Measurements from ENCODE around the gene NSUN4. TPM values are rescaled to one million over a fixed set of nuclear protein-coding genes. Genes with fewer than 3 reads are reported as not detected.
A peak's percentile ranks its signal among the peaks of the same experiment; 100 is the strongest.

The NSUN4 gene
- total and polyA plus RNA-seq, 8 donors = 1.2 to 56.7 (median 11.4) TPM

GRCh38 chr1:46300673-46301405 lies 39.8 kb upstream of the NSUN4 start:
- peak overlapping the region; percentile 90 to 100 (median 97) for H3K27ac ChIP-seq
- intact Hi-C loops (cut with DNase I; ENCODE audit: low total_unique reads) = no loop called here
- no peak for TF ChIP-seq POLR2A (IDR thresholded peaks at IDR 0.05)
- no peak for TF ChIP-seq POLR2AphosphoS5 (IDR thresholded peaks at IDR 0.05)
- no peak for TF ChIP-seq EP300 (IDR thresholded peaks at IDR 0.05)
- no peak for TF ChIP-seq CTCF (IDR thresholded peaks at IDR 0.05)
- DNase-seq = peak in 1 of 2 donors; percentile 70
- peak overlapping the region; percentile 81 to 95 (median 88) for H3K4me3 ChIP-seq
- no peaks in the 10 kb centered on the region for H3K27me3 ChIP-seq
- H3K4me1 ChIP-seq = peaks cover 30 to 56% (median 44%) of the 10 kb centered on the region in 4 donors
- WGBS, 5 donors = 25 to 39% (median 36%) methylated on average over 6 of the region's 6 CpGs
- H3K36me3 ChIP-seq = peaks cover 15 to 23% (median 22%) of the 10 kb centered on the region in 4 donors
- no peaks in the 10 kb centered on the region for H3K9me3 ChIP-seq

GRCh38 chr1:46301406-46301807 lies 39.2 kb upstream of the NSUN4 start:
- peaks cover 30 to 62% (median 47%) of the 10 kb centered on the region in 4 donors for H3K4me1 ChIP-seq
- no peak for DNase-seq
- peak overlapping the region; percentile 90 to 100 (median 97) for H3K27ac ChIP-seq

DNA sequence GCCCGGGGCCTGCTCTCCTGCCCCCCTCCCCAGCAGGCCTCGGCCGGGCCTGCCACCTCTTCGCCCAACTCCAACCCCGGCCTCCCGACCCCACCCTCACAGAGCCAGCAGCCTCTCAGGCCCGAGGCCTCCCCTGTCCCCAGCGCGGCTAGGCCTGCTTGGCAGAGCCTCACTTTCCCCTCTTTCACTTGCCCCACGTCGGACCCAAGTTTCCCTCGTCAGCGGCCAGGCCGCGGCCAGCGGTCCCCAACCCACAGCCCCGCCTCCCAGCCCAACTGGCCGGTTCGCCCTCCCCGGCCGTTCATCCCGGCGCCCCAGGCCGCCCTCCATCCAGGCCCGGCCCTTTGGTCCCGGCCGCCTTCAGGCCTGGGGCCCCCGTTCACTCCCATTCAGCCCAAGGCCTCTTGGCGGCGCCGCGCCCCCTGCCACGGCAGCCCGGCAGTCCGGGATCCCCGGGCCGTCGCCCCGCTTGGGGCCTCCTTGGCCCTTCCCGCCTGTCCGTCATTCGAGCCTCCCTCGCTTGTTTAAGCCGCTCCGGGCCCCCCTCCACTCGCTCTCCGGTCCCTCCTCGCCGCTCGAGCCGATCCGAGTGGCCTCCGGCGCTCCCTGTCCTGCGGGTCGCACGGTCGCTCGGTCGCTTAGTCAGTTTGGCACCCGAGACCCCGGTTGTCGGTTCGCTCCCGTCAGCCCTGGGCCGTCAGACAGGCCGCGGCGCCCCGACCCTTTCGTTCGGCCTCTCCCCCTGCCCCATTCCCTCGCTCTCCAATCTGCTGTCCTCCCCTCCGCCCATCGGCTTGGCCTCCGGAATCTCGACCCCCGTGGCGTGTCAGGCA lies 38.6 kb upstream of the NSUN4 start:
- H3K4me1 ChIP-seq = peaks cover 35 to 68% (median 50%) of the 10 kb centered on the region in 4 donors
- H3K9me3 ChIP-seq = no peaks in the 10 kb centered on the region
- peak overlapping the region; percentile 81 to 95 (median 88) for H3K4me3 ChIP-seq
- 0 to 1% (median 0%) methylated on average over 40 to 79 of the region's 79 CpGs for WGBS, 5 donors
- DNase-seq = peak; percentile 48 to 86
- intact Hi-C loops (cut with DNase I; ENCODE audit: low total_unique reads) = no loop called here
- peaks cover 10 to 12% (median 10%) of the 10 kb centered on the region in 4 donors for H3K36me3 ChIP-seq
- peak overlapping the region; percentile 90 to 100 (median 97) for H3K27ac ChIP-seq
- no peaks in the 10 kb centered on the region for H3K27me3 ChIP-seq
- TF ChIP-seq CTCF (IDR thresholded peaks at IDR 0.05) (peak in 1 of 7 experiments; percentile 14), POLR2AphosphoS5 (IDR thresholded peaks at IDR 0.05) (no peak)

More at GRCh38 chr1:46301406-46301807, 39.2 kb upstream of the NSUN4 start:
- no peak for TF ChIP-seq POLR2AphosphoS5 (IDR thresholded peaks at IDR 0.05)
- TF ChIP-seq POLR2A (IDR thresholded peaks at IDR 0.05) = no peak
- no peak for TF ChIP-seq EP300 (IDR thresholded peaks at IDR 0.05)
- no peak for TF ChIP-seq CTCF (IDR thresholded peaks at IDR 0.05)
- H3K9me3 ChIP-seq = no peaks in the 10 kb centered on the region
- peaks cover 12 to 17% (median 17%) of the 10 kb centered on the region in 4 donors for H3K36me3 ChIP-seq
- H3K4me3 ChIP-seq = peak overlapping the region; percentile 81 to 95 (median 88)
- H3K27me3 ChIP-seq = no peaks in the 10 kb centered on the region
- intact Hi-C loops (cut with DNase I; ENCODE audit: low total_unique reads) = no loop called here
- 2 to 9% (median 7%) methylated on average over 17 of the region's 17 CpGs for WGBS, 5 donors

DNA sequence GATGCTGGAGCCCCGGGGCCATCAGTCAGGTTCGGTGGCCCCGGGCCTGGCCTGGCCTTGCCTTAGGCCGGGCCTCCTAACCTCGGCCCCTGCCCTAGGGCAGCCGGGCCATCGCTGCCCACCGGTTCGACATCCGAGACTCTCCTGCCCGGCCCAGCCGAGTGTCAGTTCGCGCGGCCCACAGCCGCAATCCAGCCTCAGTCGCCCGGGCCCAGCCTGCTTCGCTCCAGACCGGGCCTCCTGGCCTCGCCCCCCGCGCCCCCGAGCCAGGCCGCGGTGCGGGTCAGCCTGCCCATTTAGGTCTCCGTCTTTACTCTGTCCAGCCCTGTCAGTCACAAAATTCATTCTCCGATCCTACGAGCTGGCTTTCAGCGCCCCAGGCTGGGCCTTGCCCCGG lies 38.0 kb upstream of the NSUN4 start:
- DNase-seq = peak; percentile 48 to 72
- H3K9me3 ChIP-seq = no peaks in the 10 kb centered on the region
- H3K4me3 ChIP-seq = peak overlapping the region; percentile 81 to 95 (median 88)
- WGBS, 5 donors = 0 to 1% (median 0%) methylated on average over 22 to 32 of the region's 32 CpGs
- H3K27me3 ChIP-seq = no peaks in the 10 kb centered on the region
- no peak for TF ChIP-seq POLR2A (IDR thresholded peaks at IDR 0.05)
- TF ChIP-seq POLR2AphosphoS5 (IDR thresholded peaks at IDR 0.05) = no peak
- no peak for TF ChIP-seq CTCF (IDR thresholded peaks at IDR 0.05)
- TF ChIP-seq EP300 (IDR thresholded peaks at IDR 0.05) = no peak
- intact Hi-C loops (cut with DNase I; ENCODE audit: low total_unique reads) = no loop called here
- peak overlapping the region; percentile 90 to 100 (median 97) for H3K27ac ChIP-seq
- H3K4me1 ChIP-seq = peaks cover 37 to 74% (median 55%) of the 10 kb centered on the region in 4 donors
- H3K36me3 ChIP-seq = peaks cover 4 to 10% (median 5%) of the 10 kb centered on the region in 4 donors
